BE2C (cell line): ENCODE results near the gene VAV2.

Experiments
- DNase-seq: peaks from one replicate; pipeline ENCODE4 v3.0.0-alpha.2; 2020
- H3K27me3 ChIP-seq: fragments of 250-450 bp; sonication (Bioruptor Pico); 2 replicates; pipeline ENCODE4 v1.5.1; 2020; ENCODE audit warnings: mild to moderate bottlenecking
- H3K36me3 ChIP-seq: fragments of 250-450 bp; sonication (Bioruptor Pico); 2 replicates; pipeline ENCODE4 v1.5.1; 2020; ENCODE audit warnings: mild to moderate bottlenecking
- H3K4me1 ChIP-seq: fragments of 250-450 bp; sonication (Bioruptor Pico); 2 replicates; pipeline ENCODE4 v1.5.1; 2020
- H3K4me3 ChIP-seq: 2 replicates; pipeline ENCODE4 v1.5.1; 2011; ENCODE audit warnings: low read depth, low read length
- H3K9me3 ChIP-seq: fragments of 250-450 bp; sonication (Bioruptor Pico); 2 replicates; pipeline ENCODE4 v1.5.1; 2020
- TF ChIP-seq, protein P1 (sequence below): IDR thresholded peaks from 2 replicates; pipeline ENCODE4 v1.5.1; 2012; ENCODE audit warnings: mild to moderate bottlenecking, low read depth, low read length

VAV2 gene

GRCh38 chr9:133780404-133780945 lies 211.6 kb downstream of the VAV2 start:
- TF ChIP-seq, protein P1, sequence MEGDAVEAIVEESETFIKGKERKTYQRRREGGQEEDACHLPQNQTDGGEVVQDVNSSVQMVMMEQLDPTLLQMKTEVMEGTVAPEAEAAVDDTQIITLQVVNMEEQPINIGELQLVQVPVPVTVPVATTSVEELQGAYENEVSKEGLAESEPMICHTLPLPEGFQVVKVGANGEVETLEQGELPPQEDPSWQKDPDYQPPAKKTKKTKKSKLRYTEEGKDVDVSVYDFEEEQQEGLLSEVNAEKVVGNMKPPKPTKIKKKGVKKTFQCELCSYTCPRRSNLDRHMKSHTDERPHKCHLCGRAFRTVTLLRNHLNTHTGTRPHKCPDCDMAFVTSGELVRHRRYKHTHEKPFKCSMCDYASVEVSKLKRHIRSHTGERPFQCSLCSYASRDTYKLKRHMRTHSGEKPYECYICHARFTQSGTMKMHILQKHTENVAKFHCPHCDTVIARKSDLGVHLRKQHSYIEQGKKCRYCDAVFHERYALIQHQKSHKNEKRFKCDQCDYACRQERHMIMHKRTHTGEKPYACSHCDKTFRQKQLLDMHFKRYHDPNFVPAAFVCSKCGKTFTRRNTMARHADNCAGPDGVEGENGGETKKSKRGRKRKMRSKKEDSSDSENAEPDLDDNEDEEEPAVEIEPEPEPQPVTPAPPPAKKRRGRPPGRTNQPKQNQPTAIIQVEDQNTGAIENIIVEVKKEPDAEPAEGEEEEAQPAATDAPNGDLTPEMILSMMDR, result no peak
- H3K27me3 ChIP-seq, result no peaks in the 10 kb centered on the region
- no peak overlapping the region for H3K4me3 ChIP-seq
- DNase-seq, result no peak
- no peaks in the 10 kb centered on the region for H3K9me3 ChIP-seq
- peaks cover 87% of the 10 kb centered on the region for H3K36me3 ChIP-seq
- H3K4me1 ChIP-seq, result peaks cover 7% of the 10 kb centered on the region

- Histone ChIP-seq H3K4me3 (no peak overlapping the region), H3K36me3 (peaks cover 90% of the 10 kb centered on the region), H3K27me3 (no peaks in the 10 kb centered on the region), H3K9me3 (no peaks in the 10 kb centered on the region), H3K4me1 (peaks cover 7% of the 10 kb centered on the region)
- no peak for DNase-seq
- TF ChIP-seq, protein P1, result no peak
These were observed 212.4 kb downstream of the VAV2 start for GRCh38 chr9:133779516-133780403.

GRCh38 chr9:133779081-133779480 lies 213.0 kb downstream of the VAV2 start:
- TF ChIP-seq, protein P1, result no peak
- Histone ChIP-seq H3K36me3 (peaks cover 91% of the 10 kb centered on the region), H3K4me3 (no peak overlapping the region), H3K4me1 (peaks cover 7% of the 10 kb centered on the region), H3K9me3 (peaks cover 3% of the 10 kb centered on the region), H3K27me3 (no peaks in the 10 kb centered on the region)
- DNase-seq, result no peak

- Histone ChIP-seq H3K4me3 (no peak overlapping the region), H3K9me3 (peaks cover 4% of the 10 kb centered on the region), H3K36me3 (peaks cover 95% of the 10 kb centered on the region), H3K4me1 (peaks cover 7% of the 10 kb centered on the region), H3K27me3 (no peaks in the 10 kb centered on the region)
- TF ChIP-seq, protein P1, result no peak
- no peak for DNase-seq
These were observed 213.6 kb downstream of the VAV2 start for GRCh38 chr9:133778336-133779013.

- H3K9me3 ChIP-seq, result peaks cover 4% of the 10 kb centered on the region
- TF ChIP-seq, protein P1, result no peak
- H3K27me3 ChIP-seq, result no peaks in the 10 kb centered on the region
- no peak for DNase-seq
- H3K36me3 ChIP-seq, result peaks cover 93% of the 10 kb centered on the region
- peaks cover 4% of the 10 kb centered on the region for H3K4me1 ChIP-seq
- H3K4me3 ChIP-seq, result no peak overlapping the region
These were observed 214.3 kb downstream of the VAV2 start for GRCh38 chr9:133777871-133778270.
